Ovary (tissue), 9 donors: ENCODE results near the gene PXK. TPM values are rescaled to one million over a fixed set of nuclear protein-coding genes. Genes with fewer than 3 reads are reported as not detected.

Source experiments
- DNase-seq, 5 donors: peaks; one replicate each; pipeline ENCODE4 v3.0.0-alpha.2; 2019 to 2020
- H3K27ac ChIP-seq, 2 donors: fragments of 200-600 bp; one replicate each; pipeline versions ENCODE4 v1.5.1 to v1.8.0; 2019 to 2022
- H3K27me3 ChIP-seq: fragments of 200-600 bp; one replicate; pipeline ENCODE4 v1.8.0; 2022
- H3K36me3 ChIP-seq: fragments of 200-600 bp; sonication (generic); one replicate; pipeline ENCODE4 v1.5.1; 2019
- H3K4me1 ChIP-seq: one replicate; pipeline ENCODE4 v1.8.1; 2013; ENCODE audit warnings: mild to moderate bottlenecking, moderate library complexity; ENCODE audit not compliant: insufficient read depth
- H3K4me3 ChIP-seq: fragments of 200-600 bp; sonication (generic); one replicate; pipeline ENCODE4 v1.5.1; 2017
- H3K9me3 ChIP-seq, 2 donors: fragments of 200-600 bp in 1 of 2; sonication (generic) in 1 of 2; one replicate each; pipeline versions ENCODE4 v1.5.1 to v1.8.1; 2013 to 2019; ENCODE audit warnings: mild to moderate bottlenecking in 1 of 2, moderate library complexity in 1 of 2
- CTCF ChIP-seq, 3 donors: fragments of 450-650 bp in 2 of 3; fragments of 200-600 bp in 1 of 3; IDR thresholded peaks; one replicate each; pipeline versions ENCODE4 v1.5.1 to v1.8.0; 2016 to 2022; ENCODE audit warnings: antibody characterized with exemption in 3 of 3, mild to moderate bottlenecking in 1 of 3
- EP300 ChIP-seq: sonication (generic); formaldehyde crosslinking; IDR thresholded peaks from one replicate; pipeline ENCODE4 v1.6.1; 2017; ENCODE audit warnings: antibody characterized with exemption
- POLR2A ChIP-seq: fragments of 450-650 bp; IDR thresholded peaks from one replicate; pipeline ENCODE4 v1.6.1; 2017; ENCODE audit warnings: antibody characterized with exemption, mild to moderate bottlenecking, moderate library complexity
- WGBS, 3 donors: extraction: QIAGEN DNeasy Blood & Tissue Kit in 1 of 3; methylation state at CpG; one replicate each; pipeline versions ENCODE4 v1.1.5 to v1.1.7; 2013 to 2017; 5-methylcytosine and 5-hydroxymethylcytosine counted together
- intact Hi-C, 4 donors: fragments of 100-400 bp; cut with DNase I; formaldehyde crosslinking; loops; one replicate each; pipeline versions ENCODE4 v1.11.0 to v1.15.1; 2022 to 2023
- polyA plus RNA-seq, 2 donors: library from polyadenylated mRNA; stranded (reverse); fragments of 200-250 nt in 1 of 2; fragments of 350-450 nt in 1 of 2; fragmentation: Illumina TruSeq in 1 of 2; extraction: RNeasy Lipid Tissue Mini Kit (QIAGEN cat#74804) in 1 of 2; gene quantifications; one replicate each; pipeline ENCODE4 v1.2.3, GENCODE V29; 2013 to 2014
- total RNA-seq, 7 donors: library from RNA; depleted of rRNA in 2 of 7; stranded (reverse); fragments of >200 nt in 2 of 7; fragmentation: NEBNext Ultra II Directional in 3 of 7; extraction: Animal tissue kit (Norgen Biotek cat#: 25700) in 3 of 7; gene quantifications; one replicate each; pipeline versions ENCODE4 v1.1.0 to v1.2.4, GENCODE V29; 2016 to 2023
- donor health status: DM: no; HTN: no; CAD: no; lungs with moderate emphysema.
- donor health status: DM: no; HTN: no; CAD: no.
- donor health status: Bipolar disorder and iron deficiency.
- donor health status: DM: yes; HTN: yes; CAD: no.
- donor health status: DM: no; HTN: no; CAD: no.
- donor health status: DM: yes; HTN: yes; CAD: no.

PXK gene
- total and polyA plus RNA-seq, 9 donors: 17.2 to 42.0 (median 25.9) TPM

GRCh38 chr3:58459160-58459559 lies 126.5 kb downstream of the PXK start:
- H3K9me3 ChIP-seq: no peaks in the 10 kb centered on the region
- H3K27ac ChIP-seq: no peak overlapping the region
- H3K27me3 ChIP-seq: no peaks in the 10 kb centered on the region
- H3K4me1 ChIP-seq: peaks cover 5% of the 10 kb centered on the region
- no peak for DNase-seq
- intact Hi-C loops: no loop called here
- H3K36me3 ChIP-seq: no peaks in the 10 kb centered on the region
- 73 to 76% (median 74%) methylated on average over 4 of the region's 4 CpGs for WGBS, 3 donors
- no peak overlapping the region for H3K4me3 ChIP-seq
- TF ChIP-seq EP300 (no peak), POLR2A (no peak), CTCF (IDR thresholded peaks at IDR 0.05) (no peak)

- no peak for DNase-seq
- 75 to 77% (median 75%) methylated on average over 4 of the region's 4 CpGs for WGBS, 3 donors
- Histone ChIP-seq H3K36me3 (no peaks in the 10 kb centered on the region), H3K9me3 (no peaks in the 10 kb centered on the region), H3K4me3 (no peak overlapping the region), H3K27me3 (no peaks in the 10 kb centered on the region), H3K27ac (no peak overlapping the region), H3K4me1 (peaks cover 5% of the 10 kb centered on the region)
- TF ChIP-seq CTCF (IDR thresholded peaks at IDR 0.05) (no peak), POLR2A (no peak), EP300 (no peak)
- intact Hi-C loops: no loop called here
These were observed 130.1 kb downstream of the PXK start for GRCh38 chr3:58462829-58463180.

- peak; percentile 47 to 63 (median 58) for DNase-seq
- intact Hi-C loops: no loop called here
- WGBS, 3 donors: 17 to 22% (median 20%) methylated on average over 18 of the region's 18 CpGs
- TF ChIP-seq EP300 (no peak), CTCF (IDR thresholded peaks at IDR 0.05) (peak in 1 of 3 donors; percentile 48)
- H3K36me3 ChIP-seq: no peaks in the 10 kb centered on the region
- no peak overlapping the region for H3K27ac ChIP-seq
- no peaks in the 10 kb centered on the region for H3K27me3 ChIP-seq
- peak overlapping the region; percentile 10 for H3K4me3 ChIP-seq
- no peaks in the 10 kb centered on the region for H3K9me3 ChIP-seq
- peaks cover 5% of the 10 kb centered on the region for H3K4me1 ChIP-seq
These were observed 130.7 kb downstream of the PXK start for GRCh38 chr3:58463181-58463941.

- Histone ChIP-seq H3K4me1 (peaks cover 5% of the 10 kb centered on the region), H3K4me3 (no peak overlapping the region), H3K36me3 (no peaks in the 10 kb centered on the region), H3K27ac (no peak overlapping the region), H3K27me3 (no peaks in the 10 kb centered on the region), H3K9me3 (no peaks in the 10 kb centered on the region)
- intact Hi-C loops: no loop called here
- 30 to 35% (median 31%) methylated on average over 5 of the region's 5 CpGs for WGBS, 3 donors
- DNase-seq: no peak
- TF ChIP-seq CTCF (IDR thresholded peaks at IDR 0.05) (no peak), EP300 (no peak), POLR2A (no peak)
These were observed 131.2 kb downstream of the PXK start for GRCh38 chr3:58463942-58464271.
